Activated T-cell treated with anti-CD3 and anti-CD28 coated beads for 24 hours (primary cell): ENCODE measurements around the gene GAS2L3.
"Not testable (repeated sequence)": the region's sequence is repeated elsewhere in the genome, so short reads cannot be mapped to it uniquely, and the experiment has no call there.

Source experiments
- DNase-seq: peaks from one replicate; pipeline ENCODE4 v3.0.0-alpha.2; 2020; ENCODE audit warnings: low read depth

The GAS2L3 gene

GRCh38 chr12:100574187-100575074 is 947 bp downstream of the GAS2L3 start:
- DNase-seq = no peak

- DNase-seq = no peak
Measured at GRCh38 chr12:100576331-100577036, 3.0 kb downstream of the GAS2L3 start.

- no peak for DNase-seq
Measured at GRCh38 chr12:100578923-100579322, 5.4 kb downstream of the GAS2L3 start.

- DNase-seq = no peak
Measured at GRCh38 chr12:100579844-100580243, 6.4 kb downstream of the GAS2L3 start.

DNA sequence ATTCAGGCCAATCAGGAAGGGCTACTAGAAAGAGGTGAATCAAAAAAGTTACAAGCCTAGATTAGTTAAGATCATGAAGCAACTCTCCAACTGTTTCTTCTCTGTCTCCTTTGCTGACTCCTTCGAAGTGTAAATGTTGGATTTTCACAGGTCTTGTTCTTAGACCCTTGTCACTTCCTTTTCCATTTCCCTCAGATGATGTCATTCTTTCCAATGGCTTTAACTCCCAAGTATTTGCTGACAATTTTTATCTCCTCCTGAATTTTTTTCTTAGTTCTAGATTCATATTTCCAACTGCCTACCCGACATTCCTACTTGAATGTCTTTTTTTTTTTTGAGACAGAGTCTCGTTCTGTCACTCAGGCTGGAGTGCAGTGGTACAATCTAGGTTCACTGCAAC is 10.8 kb downstream of the GAS2L3 start:
- no peak for DNase-seq

DNA sequence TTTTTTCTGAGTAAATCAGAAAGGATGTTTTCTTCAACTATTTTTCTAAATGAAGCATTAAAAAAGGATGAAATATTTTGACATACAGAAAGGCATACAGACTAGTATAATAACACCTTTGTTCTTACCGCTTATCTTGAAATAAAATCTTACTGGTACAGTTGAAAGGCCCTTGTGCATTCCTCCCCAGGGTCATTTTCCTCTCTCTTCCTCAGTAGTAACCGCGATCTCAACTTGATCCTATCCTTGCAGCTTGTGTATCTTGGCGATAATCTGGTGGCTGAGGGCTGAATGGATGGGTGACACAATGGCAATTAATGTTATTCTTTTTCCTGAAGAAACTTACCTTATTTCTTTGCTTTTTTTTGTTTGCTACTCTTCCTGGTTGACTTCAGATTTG is 18.5 kb downstream of the GAS2L3 start:
- DNase-seq = no peak

DNA sequence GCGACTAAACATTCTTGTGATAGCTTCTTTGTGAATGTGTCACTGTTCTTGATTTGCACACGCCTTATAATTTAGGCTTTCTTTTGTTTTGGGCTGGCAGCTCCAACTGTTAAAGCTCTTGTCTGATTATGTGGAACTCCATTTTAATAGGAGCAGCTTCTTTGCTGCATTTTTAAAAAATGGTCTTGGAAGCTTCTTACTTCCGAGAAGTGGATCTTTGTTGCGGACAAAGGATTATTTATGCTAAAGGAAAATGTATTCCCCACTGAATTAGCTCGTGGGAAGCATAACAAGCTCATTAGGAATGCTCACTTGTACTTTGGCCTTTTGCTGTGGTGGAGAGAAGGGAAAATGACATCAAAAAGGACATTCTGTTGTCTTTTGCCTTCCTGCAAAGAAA is 20.0 kb downstream of the GAS2L3 start:
- DNase-seq = no peak

GRCh38 chr12:100601626-100602025 is 28.1 kb downstream of the GAS2L3 start:
- DNase-seq = no peak

GRCh38 chr12:100602997-100603396 is 29.5 kb downstream of the GAS2L3 start:
- not testable (repeated sequence) for DNase-seq

- DNase-seq = no peak
Measured at GRCh38 chr12:100608776-100609175, 35.3 kb downstream of the GAS2L3 start.

DNA sequence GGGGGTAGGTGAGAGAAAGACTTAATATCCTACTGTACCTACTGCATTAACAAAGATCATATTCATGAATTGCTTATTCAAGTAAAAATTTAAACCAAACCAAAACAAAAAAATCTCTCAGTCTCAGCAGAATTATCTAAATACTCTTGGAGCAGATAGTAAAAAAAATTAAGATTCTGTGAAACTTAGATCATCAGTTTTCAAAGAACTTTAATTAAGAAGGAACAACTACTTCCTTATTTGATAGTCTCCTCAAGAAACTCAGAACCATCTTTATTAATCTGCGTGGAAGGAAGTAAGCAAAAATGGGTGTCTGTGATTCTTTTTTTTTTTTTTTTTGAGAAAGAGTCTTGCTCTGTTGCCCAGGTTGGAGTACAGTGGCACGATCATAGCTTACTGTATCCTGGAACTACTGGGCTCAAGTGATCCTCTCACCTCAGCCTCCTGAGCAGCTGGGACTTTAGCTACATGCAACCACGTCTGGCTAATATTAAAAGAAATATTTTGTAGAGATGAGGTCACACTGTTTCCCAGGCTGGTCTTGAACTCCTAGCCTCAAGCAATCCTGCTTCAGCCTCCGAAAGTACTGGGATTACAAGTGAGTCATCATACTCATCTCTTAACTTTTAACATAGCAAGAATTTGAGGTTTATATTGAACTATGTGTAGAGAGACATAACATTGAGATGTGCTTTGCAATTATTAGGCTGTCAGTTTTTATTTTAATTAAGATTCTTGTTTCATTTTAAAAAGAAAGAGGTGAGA is 37.4 kb downstream of the GAS2L3 start:
- no peak for DNase-seq

- DNase-seq = no peak
Measured at GRCh38 chr12:100612606-100613005, 39.1 kb downstream of the GAS2L3 start.

DNA sequence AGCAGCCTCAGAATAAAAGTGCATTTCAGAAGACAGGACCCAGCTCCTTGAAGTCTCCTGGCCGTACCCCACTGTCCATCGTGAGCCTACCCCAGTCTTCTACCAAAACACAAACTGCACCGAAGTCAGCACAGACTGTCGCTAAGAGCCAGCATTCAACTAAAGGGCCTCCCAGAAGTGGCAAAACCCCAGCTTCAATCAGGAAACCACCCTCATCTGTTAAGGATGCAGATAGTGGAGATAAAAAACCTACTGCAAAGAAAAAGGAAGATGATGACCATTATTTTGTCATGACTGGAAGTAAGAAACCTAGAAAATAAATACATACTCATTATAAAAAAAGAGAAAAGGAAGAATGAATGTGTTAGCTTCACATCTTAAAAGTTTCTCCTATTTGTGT is 51.1 kb downstream of the GAS2L3 start:
- no peak for DNase-seq

DNA sequence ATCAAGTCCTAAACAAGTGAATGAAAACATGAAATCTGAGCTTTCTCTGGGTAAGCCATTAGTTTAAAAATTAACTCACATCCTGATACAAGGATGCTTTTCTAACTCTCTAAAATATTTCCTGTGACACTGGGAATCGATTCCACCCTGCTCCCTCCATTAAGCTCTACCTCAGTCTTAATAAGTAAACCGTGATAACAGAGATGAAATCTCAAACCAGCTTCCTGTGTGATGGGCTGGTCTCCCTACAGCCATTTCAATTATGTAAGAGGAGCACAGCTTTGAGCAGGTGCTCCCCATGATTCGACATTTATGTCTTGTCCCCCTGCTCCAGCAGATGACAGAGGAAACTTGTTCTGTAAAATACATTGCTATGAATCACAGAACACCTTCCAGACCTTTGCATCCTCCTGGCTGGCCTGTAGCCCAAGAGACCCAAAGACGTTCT is 59.0 kb downstream of the GAS2L3 start:
- no peak for DNase-seq

- DNase-seq = not testable (repeated sequence)
Measured at GRCh38 chr12:100633082-100633785, 59.8 kb downstream of the GAS2L3 start.

DNA sequence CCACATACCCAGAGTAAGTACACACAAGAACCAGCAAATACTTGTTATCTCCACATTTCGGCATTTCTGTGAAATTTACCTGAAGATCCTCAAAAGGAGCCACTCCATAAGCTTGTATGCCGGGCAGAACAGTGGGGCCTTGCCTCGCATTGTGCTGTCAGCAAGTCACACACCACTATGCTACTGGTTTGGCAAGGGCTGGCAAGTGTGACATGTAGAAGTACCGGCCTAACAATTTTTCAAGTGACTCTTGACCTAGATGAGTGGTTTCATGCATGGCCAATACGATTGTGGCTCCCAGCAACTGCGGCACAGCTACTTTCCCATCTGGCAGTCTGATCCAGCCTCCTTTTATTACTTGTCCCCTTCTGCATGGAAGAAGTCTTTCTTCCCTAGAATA is 69.8 kb downstream of the GAS2L3 start:
- DNase-seq = no peak

DNA sequence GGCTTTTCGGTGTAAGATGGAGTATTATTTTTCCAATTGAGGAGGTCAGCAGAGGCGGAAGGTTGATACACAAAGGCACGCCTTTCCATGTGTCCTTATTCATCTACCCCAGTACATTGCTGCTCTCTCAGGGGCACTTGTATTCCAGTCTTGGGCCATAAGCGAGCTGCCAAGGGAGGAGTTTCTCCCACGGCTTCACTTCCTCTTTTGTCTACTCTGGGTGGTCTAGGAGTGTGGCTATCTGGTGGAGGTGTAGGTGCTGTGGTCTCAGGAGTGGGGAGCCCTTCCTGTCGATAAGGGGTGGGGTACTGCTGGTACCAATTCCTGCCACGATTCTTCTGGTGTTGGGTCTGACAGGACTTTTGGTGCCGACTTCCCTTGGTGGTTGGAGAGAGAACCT is 73.4 kb downstream of the GAS2L3 start:
- no peak for DNase-seq

DNA sequence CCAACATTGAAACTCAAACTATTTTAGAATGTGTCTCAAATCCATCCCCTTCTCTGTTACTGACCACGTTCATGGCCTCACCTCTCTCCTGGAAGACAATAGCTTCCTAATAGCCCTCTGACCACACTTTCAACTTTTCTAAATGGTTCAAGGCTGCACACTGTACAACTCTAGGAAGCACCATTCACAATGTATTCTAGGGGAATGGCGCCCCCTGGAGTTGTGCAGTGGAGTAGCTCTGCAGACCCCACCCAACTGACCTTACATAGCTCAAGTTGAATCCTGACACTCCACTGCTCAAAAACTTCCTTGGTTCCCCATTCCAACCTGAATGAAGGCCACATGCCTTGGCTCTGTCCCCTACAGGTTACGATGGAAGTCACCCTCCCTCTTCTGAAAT is 77.6 kb downstream of the GAS2L3 start:
- no peak for DNase-seq

- DNase-seq = no peak
Measured at GRCh38 chr12:100651694-100652093, 78.2 kb downstream of the GAS2L3 start.

- no peak for DNase-seq
Measured at GRCh38 chr12:100652488-100652887, 79.0 kb downstream of the GAS2L3 start.

GRCh38 chr12:100656141-100656540 is 82.7 kb downstream of the GAS2L3 start:
- DNase-seq = no peak

GRCh38 chr12:100656856-100657255 is 83.4 kb downstream of the GAS2L3 start:
- no peak for DNase-seq
